Inflammatory macrophage treated with lipopolysaccharide for 1 hour (primary cell): ENCODE measurements around the gene ADAP1.

ENCODE experiments used
- DNase-seq, 2 donors: peaks; one replicate each; pipeline ENCODE4 v3.0.0-alpha.2; 2020 to 2022

The ADAP1 gene

DNA sequence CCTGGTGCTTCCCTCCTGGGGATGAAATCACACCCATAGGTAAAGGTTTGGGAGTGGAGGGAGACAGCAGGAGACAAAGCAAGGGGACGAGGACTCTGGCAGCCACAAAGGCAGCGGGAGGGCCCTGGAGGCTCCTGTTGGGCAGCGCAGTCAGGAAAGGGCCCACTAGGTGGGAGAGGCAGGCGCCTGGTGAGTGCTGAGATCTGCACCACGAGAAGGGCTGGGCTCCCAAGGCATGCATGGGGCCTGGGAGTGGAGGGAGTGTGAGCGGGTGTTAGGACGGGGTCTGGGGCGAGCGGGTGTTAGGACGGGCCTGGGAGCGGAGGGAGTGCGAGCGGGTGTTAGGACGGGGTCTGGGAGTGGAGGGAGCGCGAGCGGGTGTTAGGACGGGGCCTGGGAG, 65.1 kb downstream of the ADAP1 start:
- DNase-seq = no peak

DNA sequence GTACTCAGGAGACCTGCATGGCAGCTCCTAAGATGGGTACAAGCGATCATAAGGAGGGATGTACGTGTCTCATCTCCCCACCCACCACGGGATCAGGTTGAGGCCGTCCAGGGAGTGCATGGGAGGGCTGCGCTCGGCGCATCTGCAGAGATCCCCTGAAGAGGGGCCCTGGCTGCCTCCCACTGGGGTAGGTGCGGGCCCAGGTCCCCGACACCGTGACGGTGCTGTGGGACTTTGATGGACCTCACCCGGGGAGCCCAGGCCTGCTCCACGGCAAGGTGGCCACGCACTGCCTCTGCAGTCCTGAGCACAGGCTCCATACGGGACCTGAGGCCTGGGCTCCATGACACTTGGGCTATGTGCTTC, 65.5 kb downstream of the ADAP1 start:
- no peak for DNase-seq

GRCh38 chr7:888081-889024, 66.1 kb downstream of the ADAP1 start:
- DNase-seq = no peak

DNA sequence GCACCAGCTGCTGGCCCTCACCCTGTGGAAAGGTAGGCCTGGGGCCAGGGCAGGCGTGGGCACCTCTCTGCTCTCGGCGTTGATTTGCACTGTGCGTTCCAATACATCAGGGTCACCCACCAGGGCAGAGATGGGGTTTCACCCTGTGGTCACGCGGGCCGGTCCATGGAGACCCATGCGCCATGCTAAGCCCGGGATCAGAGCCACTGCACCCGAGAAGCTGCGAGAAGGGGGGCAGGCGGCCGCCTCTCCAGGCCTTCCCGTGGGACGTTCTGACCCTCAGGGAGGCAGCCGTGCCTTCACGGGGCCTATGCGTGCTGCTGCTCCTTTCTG, 67.0 kb downstream of the ADAP1 start:
- no peak for DNase-seq

DNA sequence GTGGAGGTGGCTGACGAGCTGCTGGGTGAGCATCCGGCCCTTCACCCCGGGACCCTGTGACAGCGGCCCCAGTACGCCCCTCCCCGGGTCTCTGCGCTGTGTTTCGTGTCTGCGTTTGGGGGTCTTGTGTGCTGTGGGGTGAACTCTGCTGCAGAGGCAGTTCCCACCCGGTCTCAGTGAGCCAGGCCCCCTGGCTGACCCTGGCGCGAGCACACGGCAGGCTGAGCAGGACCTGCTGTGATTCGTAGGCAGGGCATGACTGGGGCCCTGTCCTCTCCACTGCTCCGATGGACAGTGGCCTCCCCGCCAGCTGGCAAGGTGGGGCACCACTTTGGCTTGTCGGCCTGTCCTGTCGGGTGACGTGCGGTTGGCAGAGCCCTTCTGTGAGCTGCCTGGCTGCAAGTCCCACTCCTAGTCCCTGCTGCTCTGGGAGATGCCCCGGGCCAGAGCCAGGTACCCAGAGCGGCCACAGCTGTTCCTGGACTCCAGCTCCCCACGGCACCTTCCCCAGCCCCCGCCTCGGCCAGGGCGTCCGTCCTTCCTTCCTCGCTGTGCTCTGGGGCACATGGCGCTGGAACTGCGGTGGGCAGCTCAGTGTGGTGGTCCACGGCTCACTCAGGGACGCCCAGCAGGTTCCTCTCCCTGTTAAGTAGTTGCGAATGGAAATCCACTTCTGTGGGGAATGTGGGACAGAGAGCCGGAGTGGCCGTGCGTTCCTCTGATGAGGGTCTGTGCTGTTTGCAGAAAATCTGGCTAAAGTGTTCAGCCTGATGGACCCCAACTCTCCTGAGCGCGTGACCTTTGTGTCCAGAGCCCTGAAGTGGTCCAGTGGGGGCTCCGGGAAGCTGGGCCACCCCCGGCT, 67.6 kb downstream of the ADAP1 start:
- DNase-seq = no peak

GRCh38 chr7:885893-886625, 68.4 kb downstream of the ADAP1 start:
- no peak for DNase-seq

DNA sequence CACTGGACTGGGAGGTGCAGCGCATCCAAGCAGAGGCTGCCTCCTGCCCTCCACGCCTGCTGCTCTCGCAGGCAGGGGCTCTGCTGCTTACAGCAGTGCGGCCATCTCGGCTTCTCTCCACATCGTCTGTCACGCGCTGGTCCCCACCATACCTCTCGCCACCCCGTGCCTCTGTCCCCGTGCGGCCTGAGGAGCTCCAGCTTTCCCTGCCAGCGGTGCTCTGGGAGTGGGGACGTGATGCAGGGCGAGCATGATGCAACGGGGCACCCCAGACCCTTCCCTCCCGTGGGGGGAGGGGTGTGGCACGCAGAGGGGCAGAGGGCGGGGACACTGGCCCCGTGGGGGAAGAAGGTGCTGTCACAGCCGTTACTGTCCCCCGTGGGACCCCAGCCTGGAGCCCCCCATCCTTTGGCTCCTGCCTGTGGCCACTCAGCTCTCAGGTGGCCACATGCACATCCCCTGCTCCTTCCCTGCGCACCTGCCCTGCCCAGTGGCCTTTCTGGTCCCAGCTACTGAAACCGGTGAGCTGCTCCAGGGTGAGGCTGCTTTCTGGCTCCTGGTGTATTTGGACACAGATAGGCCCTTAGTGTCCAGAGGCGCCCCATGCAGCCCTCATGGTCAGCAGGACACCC, 69.1 kb downstream of the ADAP1 start:
- no peak for DNase-seq

DNA sequence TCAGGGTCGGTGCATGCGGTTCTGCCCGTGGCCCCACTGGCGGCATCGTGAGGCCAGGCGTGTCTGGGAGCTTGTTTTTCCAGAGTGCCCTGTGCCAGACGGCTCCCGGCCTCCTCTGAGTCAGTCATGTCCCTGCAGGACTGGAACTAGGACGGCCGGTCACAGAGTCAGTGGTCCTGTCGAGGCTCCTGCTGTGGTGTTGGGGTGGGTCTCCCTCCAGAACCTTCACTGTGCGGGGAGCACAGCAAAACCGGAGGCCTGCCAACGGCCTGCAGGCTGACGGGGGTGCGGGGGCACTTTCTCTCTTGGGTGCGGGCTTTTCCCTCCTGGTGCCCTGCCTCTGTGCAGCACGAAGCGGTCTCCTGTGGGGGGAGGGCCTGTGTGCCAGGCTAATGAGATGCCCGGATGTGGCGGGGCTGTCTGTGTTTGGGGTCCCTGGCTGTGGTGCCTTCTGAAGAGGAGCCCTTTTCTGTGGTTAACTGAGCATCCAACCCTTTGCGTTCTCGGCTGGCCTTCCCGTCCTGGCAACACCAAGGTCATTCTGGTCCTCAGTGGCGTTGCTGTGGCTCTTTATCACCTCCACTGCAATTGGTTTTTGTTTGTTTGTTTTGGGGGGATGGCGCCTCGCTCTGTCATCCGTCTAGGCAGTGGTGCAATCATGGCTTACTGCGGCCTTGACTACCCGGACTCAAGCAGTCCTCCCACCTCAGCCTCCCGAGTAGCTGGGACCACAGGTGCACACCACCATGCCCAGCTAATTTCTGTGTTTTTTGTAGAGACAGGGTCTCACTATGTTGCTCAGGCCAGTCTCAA, 70.1 kb downstream of the ADAP1 start:
- DNase-seq = no peak

DNA sequence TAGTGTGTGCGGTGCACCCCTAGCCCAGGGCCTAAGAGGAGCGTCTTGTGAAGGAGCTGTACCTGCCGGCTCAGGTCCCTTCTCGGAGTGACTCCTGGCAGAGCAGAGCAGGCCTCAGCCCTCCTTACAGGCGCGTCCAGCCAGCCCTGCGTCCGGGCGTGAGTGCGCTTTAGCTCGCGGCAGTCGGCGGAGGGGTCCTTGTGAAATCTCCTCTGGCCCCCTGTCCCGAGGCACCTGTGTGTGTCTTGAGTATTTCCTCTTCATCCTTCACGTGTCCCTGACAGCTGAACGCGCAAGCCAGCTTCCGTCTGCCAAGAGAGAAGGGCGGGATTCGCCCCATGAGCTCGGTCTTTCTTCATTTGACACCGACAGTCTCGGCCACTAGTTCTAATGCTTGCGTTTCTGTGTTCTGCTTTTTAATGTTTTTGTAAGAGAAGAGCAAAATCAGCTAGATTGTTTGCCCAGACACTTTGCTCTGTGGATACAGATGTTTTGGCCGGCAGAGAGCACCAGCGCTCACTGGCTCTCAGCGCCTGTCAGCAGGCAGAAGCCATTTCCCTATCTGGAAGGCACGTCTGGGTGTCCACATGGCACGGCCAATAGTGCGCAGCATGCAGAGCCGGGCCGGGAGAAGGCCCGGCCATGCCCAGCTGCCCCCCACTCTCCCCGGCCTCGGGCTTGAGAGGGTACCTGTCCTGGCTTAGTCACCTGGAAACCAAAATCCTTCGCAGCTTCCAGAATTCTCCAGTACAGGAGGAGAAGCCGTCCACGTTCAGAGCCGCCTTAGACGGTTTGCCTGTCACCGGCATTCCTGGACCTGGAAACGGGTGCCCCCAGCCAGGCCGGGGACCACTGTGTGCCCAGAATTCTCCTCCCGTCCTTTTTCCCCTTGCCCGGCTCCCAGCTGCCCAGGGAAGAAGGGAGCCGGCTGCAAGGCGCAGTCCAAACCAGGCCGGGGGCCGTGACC, 71.1 kb downstream of the ADAP1 start:
- DNase-seq = no peak

- no peak for DNase-seq
Observed at GRCh38 chr7:882336-883035, 72.0 kb downstream of the ADAP1 start.

GRCh38 chr7:881441-882234, 72.8 kb downstream of the ADAP1 start:
- no peak for DNase-seq

GRCh38 chr7:880450-880849, 74.0 kb downstream of the ADAP1 start:
- no peak for DNase-seq

DNA sequence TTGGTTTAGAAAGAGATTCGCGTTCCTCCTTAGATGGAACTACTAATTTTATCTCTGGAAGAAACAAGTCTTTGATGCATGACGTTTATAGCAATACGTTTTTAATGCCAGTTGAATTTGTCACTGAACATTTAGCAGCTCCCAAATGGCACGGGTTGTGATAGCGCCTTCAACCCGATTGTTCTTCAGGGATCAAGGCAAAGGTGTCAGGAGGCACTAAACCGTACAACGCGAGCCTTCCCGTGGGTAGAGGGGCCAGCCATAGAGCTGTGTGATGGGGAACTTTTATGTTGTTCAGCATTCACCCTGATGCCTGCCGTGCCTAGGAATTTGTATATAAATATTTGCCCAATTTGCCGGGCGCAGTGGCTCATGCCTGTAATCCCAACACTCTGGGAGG, 74.8 kb downstream of the ADAP1 start:
- no peak for DNase-seq

- DNase-seq = no peak
Observed at GRCh38 chr7:879093-879492, 75.4 kb downstream of the ADAP1 start.

GRCh38 chr7:877312-878232, 76.9 kb downstream of the ADAP1 start:
- no peak for DNase-seq

GRCh38 chr7:876972-877311, 77.5 kb downstream of the ADAP1 start:
- no peak for DNase-seq

DNA sequence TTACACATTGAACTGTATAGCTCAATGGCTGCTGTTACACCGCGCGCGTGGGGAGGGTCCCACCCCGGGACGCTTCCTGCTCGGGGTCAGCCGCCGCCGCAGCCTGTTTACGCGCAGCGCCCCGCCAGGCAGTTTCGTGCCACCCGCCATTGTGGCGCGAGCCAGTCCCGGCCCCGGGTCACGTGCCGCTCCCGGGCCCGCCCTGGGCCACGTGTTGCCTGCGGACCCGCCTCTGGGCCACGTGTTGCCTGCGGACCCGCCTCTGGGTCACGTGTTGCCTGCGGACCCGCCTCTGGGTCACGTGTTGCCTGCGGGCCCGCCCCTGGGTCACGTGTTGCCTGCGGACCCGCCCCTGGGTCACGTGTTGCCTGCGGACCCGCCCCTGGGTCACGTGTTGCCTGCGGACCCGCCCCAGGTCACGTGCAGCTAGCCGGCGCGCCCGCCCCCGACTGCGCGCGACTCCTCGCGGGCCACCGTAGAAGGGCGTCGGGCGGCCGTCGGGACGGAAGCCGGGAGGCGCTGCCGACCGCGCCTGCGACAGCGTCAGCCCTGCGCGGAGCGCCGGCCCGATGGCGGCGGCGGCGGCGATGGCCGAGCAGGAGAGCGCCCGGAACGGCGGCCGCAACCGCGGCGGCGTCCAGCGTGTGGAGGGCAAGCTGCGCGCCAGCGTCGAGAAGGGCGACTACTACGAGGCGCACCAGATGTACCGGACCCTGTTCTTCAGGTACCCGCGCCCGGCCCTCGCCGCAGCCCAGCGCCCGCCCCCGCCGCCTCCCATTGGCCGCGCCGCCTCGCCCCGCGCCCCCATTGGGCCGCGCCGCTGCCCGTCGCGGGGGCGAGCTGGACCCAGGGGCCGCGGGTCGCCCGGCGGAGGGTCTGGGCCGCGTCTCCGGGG, 78.2 kb downstream of the ADAP1 start, which contains the start of gene GET4:
Gene GET4 (plus strand): TSS at position 478 of the 895 bp plus-strand sequence. CDS start 92 bp downstream, at position 570.
- peak; percentile 89 to 92 for DNase-seq
